Esophagus squamous epithelium (tissue), 4 donors: ENCODE measurements around the gene PRLH.

Experiments used
- CTCF ChIP-seq, 6 experiments: fragments of 450-650 bp in 4 of 6; fragments of 200-600 bp in 2 of 6; sonication (generic) in 2 of 6; IDR thresholded peaks; one replicate each; pipeline ENCODE4 v1.5.1; 2016 to 2019; ENCODE audit warnings: antibody characterized with exemption in 6 of 6, mild to moderate bottlenecking in 4 of 6, moderate library complexity in 4 of 6
- POLR2A ChIP-seq, 4 donors: fragments of 450-650 bp; IDR thresholded peaks; one replicate each; pipeline ENCODE4 v1.6.1; 2017; ENCODE audit warnings: antibody characterized with exemption in 4 of 4, mild to moderate bottlenecking in 4 of 4, moderate library complexity in 3 of 4

- peak in 1 of 6 experiments; percentile 6 for TF ChIP-seq CTCF (IDR thresholded peaks at IDR 0.05)
- TF ChIP-seq POLR2A (IDR thresholded peaks at IDR 0.05), result no peak
These were observed 38.6 kb downstream of the PRLH start for GRCh38 chr2:237604960-237605359.
